HG02610 (cell line): ENCODE results near the gene KRTAP17-1.
"Not testable (repeated sequence)": the region's sequence is repeated elsewhere in the genome, so short reads cannot be mapped to it uniquely, and the experiment has no call there.

ENCODE experiments used
- ATAC-seq: cut with Tn5 transposase; IDR thresholded peaks from one replicate; pipeline ENCODE4 v1.9.1; 2021; ENCODE audit warnings: mild to moderate bottlenecking, moderate library complexity; ENCODE audit not compliant: unreplicated experiment

The KRTAP17-1 gene

DNA sequence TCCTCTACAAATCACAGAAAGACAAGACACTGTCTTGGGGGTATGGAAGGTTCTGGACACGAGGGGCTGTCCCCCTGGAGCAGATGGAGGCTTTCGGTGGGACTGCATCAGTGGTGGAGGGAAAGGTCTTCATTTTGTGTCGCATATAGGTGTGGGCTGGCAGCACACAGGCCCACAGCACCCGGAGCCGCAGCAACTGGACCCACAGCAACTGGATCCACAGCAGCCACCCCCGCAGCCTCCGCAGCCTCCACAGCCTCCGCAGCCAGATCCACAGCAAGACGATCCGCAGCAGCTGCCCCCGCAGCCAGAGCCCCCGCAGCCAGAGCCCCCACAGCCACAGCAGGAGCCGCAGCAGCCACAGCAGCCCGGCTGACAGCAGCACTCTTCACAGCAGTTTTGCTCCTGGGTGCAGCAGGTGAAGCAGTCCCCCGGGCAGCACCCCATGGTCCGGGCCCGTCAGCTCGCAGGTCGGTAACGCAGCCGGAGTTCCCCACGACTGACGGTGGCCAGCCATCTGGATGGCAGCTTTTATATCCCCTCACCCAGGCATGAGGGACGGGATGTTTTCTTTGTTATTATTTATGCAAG is at the start of gene KRTAP17-1:
Gene KRTAP17-1, minus strand, starts transcription at position 507 of the 591 bp plus-strand sequence. Its CDS starts 60 bp downstream, at position 447.
- no peak for ATAC-seq

DNA sequence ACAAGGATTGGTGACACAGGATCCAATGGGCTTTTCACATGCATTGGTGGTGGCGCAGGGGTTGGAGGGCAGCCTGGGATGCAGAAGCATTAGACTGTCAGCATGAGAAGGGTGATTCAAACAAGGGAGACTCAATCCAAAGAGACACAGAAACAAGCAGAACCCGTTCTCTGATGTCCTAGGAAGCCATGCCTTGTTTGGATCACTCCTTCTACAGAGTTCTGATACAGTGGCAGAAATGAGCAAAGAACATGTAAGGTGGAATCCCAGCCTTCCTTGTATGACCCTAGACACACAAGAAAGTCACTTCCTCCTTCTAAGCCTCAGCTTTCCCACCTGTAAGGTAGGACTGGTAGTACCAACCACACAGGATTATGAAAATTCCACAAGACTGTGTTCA is 48.4 kb upstream of the KRTAP17-1 start:
- no peak for ATAC-seq

DNA sequence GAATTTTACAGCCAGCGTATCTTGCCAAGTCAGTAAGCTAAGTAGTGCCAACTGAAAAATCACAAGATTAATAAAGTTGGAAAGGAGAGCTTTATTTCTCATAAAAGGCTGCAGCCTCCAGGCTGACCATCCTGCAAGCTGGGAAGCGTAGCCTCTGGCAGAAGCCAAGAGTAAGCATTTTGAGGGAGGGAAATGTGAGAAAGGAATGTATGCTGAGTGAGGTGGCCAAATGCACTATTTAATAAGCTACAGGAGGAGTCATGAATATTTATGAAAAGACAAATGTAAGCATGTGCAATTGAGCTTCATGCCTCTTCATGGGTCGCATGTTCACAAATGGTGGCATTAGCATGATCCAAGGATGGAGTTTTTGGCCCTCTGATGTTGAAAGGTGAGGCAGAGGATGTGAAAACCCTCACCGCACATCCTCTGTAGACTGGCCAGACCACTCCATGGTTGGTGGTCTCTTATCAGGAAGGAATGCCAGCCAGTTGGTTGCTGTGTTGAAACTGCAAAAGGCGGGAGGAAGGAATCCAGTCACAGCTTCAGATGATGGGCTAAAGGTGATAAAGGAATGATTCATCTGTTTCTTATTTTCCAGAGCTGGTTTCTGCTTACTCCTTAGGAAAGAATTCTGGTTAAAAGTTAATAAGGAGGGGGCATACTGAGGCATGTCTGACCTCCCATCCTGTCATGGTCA is 44.9 kb upstream of the KRTAP17-1 start:
- ATAC-seq = no peak

GRCh38 chr17:41354536-41354935 is 39.0 kb upstream of the KRTAP17-1 start:
- ATAC-seq = no peak

DNA sequence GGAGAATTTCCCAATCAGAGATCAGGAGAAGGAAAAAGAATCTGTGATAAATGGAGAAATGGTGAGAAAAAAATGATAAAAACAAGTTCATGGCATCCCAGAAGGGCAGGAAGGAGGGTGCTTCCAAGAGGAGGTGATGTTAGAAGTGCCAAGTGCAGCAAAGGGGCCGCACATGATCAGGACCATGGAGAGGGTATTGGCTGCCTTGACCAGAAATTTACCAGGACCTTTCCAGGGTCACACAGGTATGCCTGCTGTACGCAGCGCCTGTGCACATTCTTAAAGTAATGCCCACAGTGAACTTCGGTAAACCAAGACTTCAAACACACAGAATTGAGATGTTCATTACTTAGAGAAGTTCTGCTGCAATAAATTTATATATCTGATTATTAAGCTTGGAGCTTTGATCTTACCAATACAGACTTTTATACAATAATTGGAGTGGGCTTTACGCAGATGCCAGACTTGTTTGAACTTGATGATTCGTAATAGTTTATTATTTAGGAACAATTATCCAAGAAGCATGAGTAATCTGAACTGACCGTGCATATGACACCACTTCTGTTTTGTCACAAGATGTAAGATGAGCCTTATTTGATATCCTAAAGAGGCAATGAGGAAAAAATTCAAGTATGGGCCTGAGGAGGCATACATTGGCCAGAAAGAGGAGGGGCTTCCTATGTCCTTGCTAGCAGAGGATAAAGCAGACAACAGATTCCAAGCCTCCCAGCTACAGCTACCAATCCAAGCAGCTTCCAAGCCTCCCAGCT is 37.3 kb upstream of the KRTAP17-1 start:
- ATAC-seq = no peak

GRCh38 chr17:41351177-41351576 is 35.7 kb upstream of the KRTAP17-1 start:
- ATAC-seq = no peak

DNA sequence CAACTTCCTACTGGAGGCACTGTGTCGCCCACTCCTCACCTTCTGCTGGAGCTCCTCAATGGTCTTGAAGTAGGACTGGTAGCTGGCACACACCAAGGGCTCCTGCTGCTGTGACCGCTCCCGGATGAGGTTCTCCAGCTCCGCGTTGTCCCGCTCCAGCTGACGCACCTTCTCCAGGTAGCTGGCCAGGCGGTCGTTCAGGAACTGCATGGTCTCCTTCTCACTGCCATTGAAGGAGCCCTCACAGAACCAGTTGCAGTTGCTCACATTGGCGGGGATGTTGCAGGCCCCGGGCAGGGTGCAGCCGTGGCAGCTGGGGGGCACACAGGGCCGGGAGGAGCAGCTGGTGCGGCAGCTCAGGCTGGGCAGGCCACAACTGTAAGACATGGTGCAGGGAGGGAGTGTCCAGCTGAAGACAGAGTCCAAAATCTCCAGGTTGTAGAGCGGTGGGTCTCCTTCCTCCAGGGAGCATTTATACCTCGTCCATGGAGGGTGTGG is 34.9 kb upstream of the KRTAP17-1 start, which contains the start of gene KRT33A:
Gene KRT33A, minus strand, starts transcription at position 448 of the 498 bp plus-strand sequence. Its CDS starts 61 bp downstream, at position 387.
- not testable (repeated sequence) for ATAC-seq

DNA sequence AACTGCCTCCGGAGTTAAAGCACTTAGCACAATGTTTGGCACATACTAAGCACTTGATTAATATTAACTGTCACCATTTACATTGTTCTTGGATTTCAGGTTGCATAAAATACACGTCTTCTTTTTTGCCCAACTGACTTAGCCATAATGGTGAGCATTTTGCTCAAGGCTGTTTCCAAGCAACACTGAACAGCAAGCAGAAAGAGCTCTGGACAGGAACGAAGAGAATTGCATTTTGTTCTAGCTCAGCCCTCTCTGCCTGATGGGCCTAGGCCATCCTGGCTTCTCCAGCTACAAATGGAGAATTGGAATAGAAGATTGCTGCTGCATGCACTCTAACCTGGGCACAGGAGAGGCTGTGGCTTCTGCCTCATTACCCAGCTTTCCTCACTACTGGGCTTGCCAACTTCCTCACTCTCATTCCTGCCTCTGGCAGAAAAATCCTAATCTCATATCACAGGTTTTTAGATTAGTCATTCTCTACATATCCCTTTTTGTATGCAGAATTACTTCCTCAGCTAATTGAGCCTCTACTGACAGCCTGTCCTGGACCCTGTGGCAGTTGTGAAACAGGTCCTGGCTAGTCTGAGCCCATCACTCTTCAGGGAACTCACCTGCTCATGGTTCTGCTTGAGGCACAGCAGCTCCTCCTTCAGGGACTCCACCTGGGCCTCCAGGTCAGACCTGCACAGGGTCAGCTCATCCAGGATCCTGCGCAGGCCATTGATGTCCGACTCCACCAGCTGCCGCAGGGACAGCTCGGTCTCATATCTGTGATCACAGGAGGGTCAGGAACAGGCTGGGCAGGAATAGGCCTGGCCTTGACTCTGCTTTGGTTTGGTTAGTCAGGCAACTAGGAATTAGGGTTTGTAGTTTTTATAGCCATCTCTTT is 32.6 kb upstream of the KRTAP17-1 start:
- no peak for ATAC-seq

DNA sequence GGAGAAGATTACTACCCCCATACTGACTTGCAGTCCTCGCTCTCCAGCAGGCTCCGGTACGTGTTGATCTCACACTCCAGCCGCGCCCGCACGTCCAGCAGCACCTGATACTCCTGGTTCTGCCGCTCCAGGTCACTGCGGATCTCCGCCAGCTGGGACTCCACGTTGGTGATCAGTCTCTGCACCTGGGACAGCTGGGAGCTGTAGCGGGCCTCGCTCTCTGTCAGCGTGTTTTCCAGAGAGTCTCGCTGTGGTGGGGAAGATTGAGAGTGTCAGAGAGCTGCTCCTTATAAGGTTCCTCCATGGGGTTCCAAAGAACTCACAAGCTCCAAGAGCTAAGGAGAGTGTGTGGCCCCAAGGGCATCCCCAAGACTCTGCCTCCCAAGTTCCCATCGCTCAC is 30.9 kb upstream of the KRTAP17-1 start:
- ATAC-seq = not testable (repeated sequence)

DNA sequence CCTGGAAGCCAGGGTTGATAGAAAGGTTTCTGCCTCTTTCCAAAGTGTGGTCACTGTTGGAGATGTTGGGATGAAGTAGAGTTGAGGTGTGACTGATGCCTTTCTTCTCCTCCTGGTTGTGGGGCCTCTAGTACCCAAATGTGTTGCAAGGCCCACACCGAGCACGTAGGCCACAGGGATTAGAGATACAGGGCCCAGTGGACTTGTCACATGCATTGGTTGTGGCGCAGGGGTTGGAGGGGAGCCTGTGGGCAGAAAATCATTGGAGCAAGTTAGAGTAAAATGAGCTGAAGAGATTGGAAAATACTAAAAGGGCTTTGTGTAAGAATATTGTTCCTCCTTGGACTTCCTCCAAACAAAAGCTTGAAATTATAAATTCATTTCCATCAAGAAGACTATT is 30.5 kb upstream of the KRTAP17-1 start:
- no peak for ATAC-seq

DNA sequence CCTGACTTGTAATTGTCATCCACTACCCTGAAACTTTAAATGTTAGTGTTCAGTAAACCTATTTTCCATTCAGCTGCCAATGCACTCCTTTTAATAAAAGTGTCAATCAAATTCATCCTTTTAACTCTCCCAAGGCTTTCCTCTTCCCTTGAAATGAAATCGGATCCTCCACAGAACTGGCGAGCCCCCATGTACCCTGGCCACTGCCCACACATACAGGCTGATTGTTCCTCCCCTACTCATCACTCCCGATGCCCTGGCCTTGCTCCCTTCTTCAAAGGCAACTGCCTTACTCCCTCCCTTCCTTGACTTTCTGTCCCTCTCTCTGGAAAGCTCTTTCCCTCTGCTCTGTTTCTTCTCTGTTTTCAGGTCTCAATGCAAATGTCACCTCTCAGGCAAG is 27.5 kb upstream of the KRTAP17-1 start:
- no peak for ATAC-seq

DNA sequence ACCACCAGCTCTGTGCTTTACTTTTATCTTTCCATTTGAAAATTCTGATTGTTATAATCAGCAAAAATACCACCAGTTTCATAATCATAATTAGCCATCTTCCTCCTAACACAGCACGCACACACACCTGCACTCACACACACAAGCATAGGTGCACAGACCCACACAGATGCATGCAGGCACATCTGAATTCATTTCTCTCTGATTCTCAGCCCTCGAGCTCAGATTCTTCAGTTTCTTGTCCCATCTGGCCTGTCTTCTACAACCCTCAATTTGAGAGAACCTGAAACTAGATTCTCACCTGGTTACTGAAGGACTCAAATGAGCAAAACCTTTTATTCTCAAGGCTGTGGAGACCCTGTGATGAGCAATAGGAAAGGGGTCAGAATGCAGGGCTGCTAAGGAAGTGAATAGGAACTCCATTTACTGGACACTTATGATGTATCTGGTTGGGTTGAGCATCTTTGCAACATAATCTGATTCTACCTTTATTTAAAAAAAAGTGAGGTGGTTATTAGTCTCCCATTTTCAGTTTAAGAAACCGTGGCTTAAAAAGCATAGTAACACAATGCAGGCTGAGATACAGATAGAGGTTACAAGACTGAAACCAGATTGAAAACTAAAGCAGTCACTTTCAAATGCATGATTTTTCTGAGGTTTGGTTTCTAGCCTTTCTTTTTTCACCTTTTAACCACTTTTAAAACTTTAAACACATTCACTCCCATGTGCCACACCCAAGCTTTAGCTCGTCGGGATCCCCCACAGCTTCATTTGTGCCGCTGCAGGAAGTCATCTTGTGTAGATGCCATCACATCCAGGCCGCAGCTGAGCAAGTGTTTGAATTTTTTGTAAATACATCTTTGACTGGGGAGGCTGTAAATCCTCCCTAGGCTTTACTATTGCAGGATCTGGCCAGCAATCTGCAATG is 25.7 kb upstream of the KRTAP17-1 start:
- no peak for ATAC-seq

DNA sequence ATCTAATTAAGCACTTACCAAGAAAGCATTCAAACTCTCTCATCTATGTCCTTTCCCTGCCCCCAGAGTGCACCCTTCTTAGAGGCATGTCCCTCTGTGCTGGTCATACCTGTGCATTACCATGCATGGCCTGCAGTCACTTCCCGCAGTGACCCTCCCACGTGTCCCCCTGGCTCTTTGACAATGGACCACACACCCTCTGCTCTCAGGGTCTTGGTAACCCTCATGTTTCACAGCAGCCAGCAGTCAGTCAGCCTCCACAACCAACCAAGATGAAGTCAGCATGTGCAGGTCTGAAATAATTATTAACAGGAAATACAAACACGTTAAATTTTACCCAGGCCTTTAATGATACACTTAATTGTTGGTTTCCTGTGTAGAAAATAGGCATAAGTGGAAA is 25.0 kb upstream of the KRTAP17-1 start:
- ATAC-seq = no peak

GRCh38 chr17:41339571-41340172 is 24.2 kb upstream of the KRTAP17-1 start:
- ATAC-seq = no peak

DNA sequence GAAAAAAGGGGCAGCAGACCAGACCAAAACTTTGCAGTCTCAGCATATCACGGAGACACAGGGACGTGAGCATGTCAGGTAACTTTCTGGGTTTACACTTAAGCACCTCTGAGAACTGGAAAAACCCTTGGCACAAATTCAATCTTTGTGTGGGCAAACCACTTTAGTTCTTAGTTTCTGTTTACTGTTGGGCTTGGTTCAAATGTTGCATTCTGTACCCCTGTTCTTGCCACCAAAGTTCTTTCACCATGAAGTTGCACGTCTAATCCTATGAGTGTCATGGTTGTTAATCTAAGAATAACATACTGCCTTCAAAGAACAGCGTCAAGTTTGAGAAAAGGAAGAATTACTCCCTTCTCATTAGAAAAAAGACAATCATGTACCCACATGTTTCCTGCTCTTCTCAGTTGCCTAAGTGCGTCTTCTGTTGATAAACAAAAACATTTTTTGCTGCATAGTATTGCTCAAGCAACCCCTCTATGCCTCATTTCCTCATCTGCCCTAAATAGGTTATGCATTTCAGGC is 23.5 kb upstream of the KRTAP17-1 start:
- ATAC-seq = no peak

GRCh38 chr17:41335747-41336146 is 20.2 kb upstream of the KRTAP17-1 start:
- ATAC-seq = no peak

DNA sequence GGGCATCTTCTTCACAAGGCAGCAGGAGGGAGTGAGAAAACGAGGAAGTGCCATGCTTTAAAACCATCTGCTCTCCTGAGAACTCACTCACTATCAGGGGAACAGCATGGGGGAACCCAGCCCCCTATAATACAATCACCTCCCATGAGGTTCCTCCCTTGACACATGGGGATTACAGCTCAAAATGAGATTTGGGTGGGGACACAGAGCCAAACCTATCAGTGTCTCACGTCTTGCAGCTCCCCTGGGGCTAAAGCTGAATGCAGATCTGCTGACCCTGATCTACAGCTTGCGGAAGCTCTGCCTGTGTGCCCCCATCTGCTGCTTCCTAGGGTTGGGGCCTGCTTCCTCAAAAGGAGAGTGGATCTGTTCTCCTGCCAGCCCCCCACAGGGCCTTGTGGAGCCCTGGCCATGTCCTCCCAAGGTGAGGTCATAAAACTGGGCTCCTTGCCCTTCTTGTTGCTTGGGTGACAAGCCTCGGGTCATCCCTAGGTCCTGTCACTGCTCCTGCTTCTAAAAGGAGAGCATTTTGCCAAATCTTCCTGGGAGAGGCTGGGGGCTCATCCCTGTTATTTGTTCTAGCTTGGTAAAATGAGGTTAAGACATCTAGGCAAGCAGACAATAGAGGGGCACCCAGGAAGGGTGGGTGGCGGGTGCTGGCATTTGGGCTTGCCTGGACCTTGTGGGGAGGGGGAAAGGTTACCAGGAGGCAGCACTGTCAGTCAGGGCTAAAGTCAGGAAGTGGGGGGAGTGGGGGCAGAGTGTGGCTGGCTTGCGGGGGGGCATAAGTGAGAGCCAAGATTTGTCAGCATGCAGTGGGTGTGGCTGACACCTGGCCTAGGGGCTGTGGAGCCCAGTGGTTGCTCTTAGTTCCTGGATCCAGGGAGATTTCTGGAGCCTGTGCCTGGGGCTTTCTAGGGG is 19.1 kb upstream of the KRTAP17-1 start:
- ATAC-seq = no peak

GRCh38 chr17:41333836-41334235 is 18.3 kb upstream of the KRTAP17-1 start:
- no peak for ATAC-seq
